PC-3 (cell line): ENCODE data around the gene HDLBP.

ENCODE experiments used
- CTCF ChIP-seq: fragments of 300-600 bp; sonication (generic); conservative IDR thresholded peaks from 2 replicates; pipeline ENCODE4 v1.5.1; 2017; ENCODE audit warnings: antibody characterized with exemption, low read depth, mild to moderate bottlenecking, low read length
- EZH2 ChIP-seq: fragments of 300-600 bp; sonication (generic); IDR thresholded peaks from one replicate; pipeline ENCODE4 v1.6.1; 2017; ENCODE audit warnings: antibody characterized with exemption, mild to moderate bottlenecking, low read length; ENCODE audit not compliant: unreplicated experiment
- EZH2phosphoT487 ChIP-seq: fragments of 300-600 bp; sonication (generic); IDR thresholded peaks from 2 replicates; pipeline ENCODE4 v1.6.1; 2018; ENCODE audit warnings: mild to moderate bottlenecking, antibody characterized with exemption, low read length, borderline replicate concordance

GRCh38 chr2:241188361-241189092 is 126.9 kb downstream of the HDLBP start, which contains the start of gene ANO7:
- TF ChIP-seq CTCF = no peak
- TF ChIP-seq EZH2phosphoT487 = no peak
- no peak for TF ChIP-seq EZH2
